ENCODE results near the gene TOR2A.

The TOR2A gene

GRCh38 chr9:127698985-127699670 is 36.0 kb downstream of the TOR2A start:
- DNase-seq (ENCODE audit: low read depth, low spot score): peak; percentile 67

- DNase-seq (ENCODE audit: low read depth, low spot score): no peak
Observed at GRCh38 chr9:127698386-127698785, 36.7 kb downstream of the TOR2A start.

- no peak for DNase-seq (ENCODE audit: low read depth, low spot score)
Observed at GRCh38 chr9:127697575-127697974, 37.5 kb downstream of the TOR2A start.

GRCh38 chr9:127694890-127695720 is 40.0 kb downstream of the TOR2A start:
- no peak for DNase-seq (ENCODE audit: low read depth, low spot score)

- no peak for DNase-seq (ENCODE audit: low read depth, low spot score)
Observed at GRCh38 chr9:127693697-127694096, 41.4 kb downstream of the TOR2A start.

GRCh38 chr9:127693143-127693542 is 42.0 kb downstream of the TOR2A start:
- DNase-seq (ENCODE audit: low read depth, low spot score): no peak

- DNase-seq (ENCODE audit: low read depth, low spot score): no peak
Observed at GRCh38 chr9:127692071-127692470, 43.0 kb downstream of the TOR2A start.

GRCh38 chr9:127690735-127691134 is 44.4 kb downstream of the TOR2A start:
- no peak for DNase-seq (ENCODE audit: low read depth, low spot score)

- DNase-seq (ENCODE audit: low read depth, low spot score): no peak
Observed at GRCh38 chr9:127689329-127690000, 45.6 kb downstream of the TOR2A start.

- no peak for DNase-seq (ENCODE audit: low read depth, low spot score)
Observed at GRCh38 chr9:127686461-127687393, 48.4 kb downstream of the TOR2A start.

GRCh38 chr9:127684576-127684975 is 50.5 kb downstream of the TOR2A start:
- DNase-seq (ENCODE audit: low read depth, low spot score): no peak

- DNase-seq (ENCODE audit: low read depth, low spot score): no peak
Observed at GRCh38 chr9:127683723-127684122, 51.4 kb downstream of the TOR2A start.

GRCh38 chr9:127682351-127683136 is 52.5 kb downstream of the TOR2A start:
- no peak for DNase-seq (ENCODE audit: low read depth, low spot score)

All from activated CD4-positive, CD25-positive, alpha-beta regulatory T cell treated with anti-CD3 and anti-CD28 coated beads, Interleukin-2, amount 50 U/mL, for 16 hours (primary cell).